GM12872 (cell line): ENCODE data around the gene MYOD1.
A peak's percentile ranks its signal among the peaks of the same experiment; 100 is the strongest.

Experiments
- TF ChIP-seq, protein P1 (sequence below): IDR thresholded peaks from 3 replicates; pipeline ENCODE4 v1.5.1; 2011; ENCODE audit warnings: low read depth, mild to moderate bottlenecking, low read length, moderate library complexity; ENCODE audit not compliant: insufficient read depth

MYOD1 gene

DNA sequence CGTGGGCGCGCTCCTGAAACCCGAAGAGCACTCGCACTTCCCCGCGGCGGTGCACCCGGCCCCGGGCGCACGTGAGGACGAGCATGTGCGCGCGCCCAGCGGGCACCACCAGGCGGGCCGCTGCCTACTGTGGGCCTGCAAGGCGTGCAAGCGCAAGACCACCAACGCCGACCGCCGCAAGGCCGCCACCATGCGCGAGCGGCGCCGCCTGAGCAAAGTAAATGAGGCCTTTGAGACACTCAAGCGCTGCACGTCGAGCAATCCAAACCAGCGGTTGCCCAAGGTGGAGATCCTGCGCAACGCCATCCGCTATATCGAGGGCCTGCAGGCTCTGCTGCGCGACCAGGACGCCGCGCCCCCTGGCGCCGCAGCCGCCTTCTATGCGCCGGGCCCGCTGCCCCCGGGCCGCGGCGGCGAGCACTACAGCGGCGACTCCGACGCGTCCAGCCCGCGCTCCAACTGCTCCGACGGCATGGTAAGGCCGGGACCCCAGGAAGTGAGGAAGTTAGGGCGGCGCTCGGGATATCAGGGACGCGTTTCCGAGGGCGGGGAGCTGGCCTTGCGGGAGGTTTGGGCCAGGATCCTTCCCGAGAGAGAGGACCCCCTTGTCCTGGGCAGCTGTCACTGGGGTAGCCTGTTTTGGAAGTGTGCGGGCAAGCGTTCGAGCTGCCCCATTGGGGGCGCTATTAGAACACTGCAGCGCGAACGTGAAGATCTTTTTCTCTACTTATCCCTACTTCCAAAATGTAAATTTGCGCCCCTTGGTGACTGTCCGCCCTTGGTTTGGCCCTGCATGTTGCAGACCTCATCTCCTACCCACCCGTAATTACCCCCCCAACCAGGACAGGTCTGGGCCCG lies 796 bp downstream of the MYOD1 start:
- TF ChIP-seq, protein P1, sequence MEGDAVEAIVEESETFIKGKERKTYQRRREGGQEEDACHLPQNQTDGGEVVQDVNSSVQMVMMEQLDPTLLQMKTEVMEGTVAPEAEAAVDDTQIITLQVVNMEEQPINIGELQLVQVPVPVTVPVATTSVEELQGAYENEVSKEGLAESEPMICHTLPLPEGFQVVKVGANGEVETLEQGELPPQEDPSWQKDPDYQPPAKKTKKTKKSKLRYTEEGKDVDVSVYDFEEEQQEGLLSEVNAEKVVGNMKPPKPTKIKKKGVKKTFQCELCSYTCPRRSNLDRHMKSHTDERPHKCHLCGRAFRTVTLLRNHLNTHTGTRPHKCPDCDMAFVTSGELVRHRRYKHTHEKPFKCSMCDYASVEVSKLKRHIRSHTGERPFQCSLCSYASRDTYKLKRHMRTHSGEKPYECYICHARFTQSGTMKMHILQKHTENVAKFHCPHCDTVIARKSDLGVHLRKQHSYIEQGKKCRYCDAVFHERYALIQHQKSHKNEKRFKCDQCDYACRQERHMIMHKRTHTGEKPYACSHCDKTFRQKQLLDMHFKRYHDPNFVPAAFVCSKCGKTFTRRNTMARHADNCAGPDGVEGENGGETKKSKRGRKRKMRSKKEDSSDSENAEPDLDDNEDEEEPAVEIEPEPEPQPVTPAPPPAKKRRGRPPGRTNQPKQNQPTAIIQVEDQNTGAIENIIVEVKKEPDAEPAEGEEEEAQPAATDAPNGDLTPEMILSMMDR = no peak

DNA sequence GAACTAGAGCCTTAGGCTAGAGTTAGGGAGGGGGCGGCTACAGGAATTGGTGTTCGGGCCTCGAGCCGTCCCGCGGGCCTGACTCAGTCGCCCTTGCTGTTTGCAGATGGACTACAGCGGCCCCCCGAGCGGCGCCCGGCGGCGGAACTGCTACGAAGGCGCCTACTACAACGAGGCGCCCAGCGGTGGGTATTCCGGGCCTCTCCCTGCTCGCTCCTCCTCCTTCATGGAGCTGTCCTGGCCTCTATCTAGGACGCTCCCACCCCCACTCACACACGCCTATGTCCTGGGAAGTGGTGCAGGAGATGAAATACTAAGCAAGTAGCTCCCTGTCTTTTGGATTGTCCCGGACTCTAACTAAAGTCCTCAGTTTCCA lies 1.4 kb downstream of the MYOD1 start:
- TF ChIP-seq, protein P1 = no peak

DNA sequence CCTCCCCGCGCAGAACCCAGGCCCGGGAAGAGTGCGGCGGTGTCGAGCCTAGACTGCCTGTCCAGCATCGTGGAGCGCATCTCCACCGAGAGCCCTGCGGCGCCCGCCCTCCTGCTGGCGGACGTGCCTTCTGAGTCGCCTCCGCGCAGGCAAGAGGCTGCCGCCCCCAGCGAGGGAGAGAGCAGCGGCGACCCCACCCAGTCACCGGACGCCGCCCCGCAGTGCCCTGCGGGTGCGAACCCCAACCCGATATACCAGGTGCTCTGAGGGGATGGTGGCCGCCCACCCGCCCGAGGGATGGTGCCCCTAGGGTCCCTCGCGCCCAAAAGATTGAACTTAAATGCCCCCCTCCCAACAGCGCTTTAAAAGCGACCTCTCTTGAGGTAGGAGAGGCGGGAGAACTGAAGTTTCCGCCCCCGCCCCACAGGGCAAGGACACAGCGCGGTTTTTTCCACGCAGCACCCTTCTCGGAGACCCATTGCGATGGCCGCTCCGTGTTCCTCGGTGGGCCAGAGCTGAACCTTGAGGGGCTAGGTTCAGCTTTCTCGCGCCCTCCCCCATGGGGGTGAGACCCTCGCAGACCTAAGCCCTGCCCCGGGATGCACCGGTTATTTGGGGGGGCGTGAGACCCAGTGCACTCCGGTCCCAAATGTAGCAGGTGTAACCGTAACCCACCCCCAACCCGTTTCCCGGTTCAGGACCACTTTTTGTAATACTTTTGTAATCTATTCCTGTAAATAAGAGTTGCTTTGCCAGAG lies 2.0 kb downstream of the MYOD1 start:
- TF ChIP-seq, protein P1 = no peak

GRCh38 chr11:17722000-17722643 lies 2.8 kb downstream of the MYOD1 start:
- TF ChIP-seq, protein P1 = peak; percentile 33; the same call in 2 of the 3 replicates

- TF ChIP-seq, protein P1 = no peak
Measured at GRCh38 chr11:17724020-17724908, 4.9 kb downstream of the MYOD1 start.

DNA sequence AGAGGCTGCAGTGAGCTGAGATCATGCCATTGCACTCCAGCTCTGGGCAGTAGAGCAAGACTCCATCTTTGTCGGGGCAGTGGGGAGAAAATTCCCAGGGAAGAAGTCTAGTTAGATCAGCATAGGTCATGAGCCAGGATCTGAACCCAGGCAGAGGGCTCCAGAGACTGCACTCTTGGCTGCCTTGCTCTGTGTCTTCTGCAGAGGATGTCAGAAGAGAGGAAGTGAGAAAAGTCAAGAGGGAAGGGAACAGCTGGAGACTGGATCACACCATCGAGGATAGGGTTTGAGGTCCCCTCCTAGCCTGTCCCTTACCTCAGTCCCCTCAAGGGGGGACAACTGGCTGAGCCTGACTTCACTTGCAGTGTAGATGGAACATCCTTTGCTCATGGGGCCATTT lies 5.8 kb downstream of the MYOD1 start:
- TF ChIP-seq, protein P1 = no peak
